C4-2B (cell line): Measurements from ENCODE around the gene PDE4B.
A peak's percentile ranks its signal among the peaks of the same experiment; 100 is the strongest.

ENCODE experiments used
- H3K27ac ChIP-seq: fragments of 450-650 bp; 2 replicates; pipeline ENCODE4 v1.5.1; 2017
- CTCF ChIP-seq: fragments of 450-650 bp; conservative IDR thresholded peaks from 2 replicates; pipeline ENCODE4 v1.5.1; 2017; ENCODE audit warnings: mild to moderate bottlenecking
- ZFX ChIP-seq: fragments of 450-650 bp; IDR thresholded peaks from 2 replicates; pipeline ENCODE4 v1.6.1; 2017

Gene PDE4B

GRCh38 chr1:66242646-66243547 is 450.2 kb downstream of the PDE4B start:
- no peak overlapping the region for H3K27ac ChIP-seq
- TF ChIP-seq ZFX (no peak), CTCF (peak; percentile 99)

GRCh38 chr1:66243548-66244130 is 450.9 kb downstream of the PDE4B start:
- no peak overlapping the region for H3K27ac ChIP-seq
- TF ChIP-seq ZFX (no peak), CTCF (no peak)

- no peak overlapping the region for H3K27ac ChIP-seq
- TF ChIP-seq CTCF (no peak), ZFX (no peak)
These were observed 451.7 kb downstream of the PDE4B start for GRCh38 chr1:66244429-66244828.

GRCh38 chr1:66245691-66246090 is 453.0 kb downstream of the PDE4B start:
- TF ChIP-seq ZFX (no peak), CTCF (no peak)
- H3K27ac ChIP-seq: no peak overlapping the region

- no peak for TF ChIP-seq CTCF
- no peak for TF ChIP-seq ZFX
- H3K27ac ChIP-seq: no peak overlapping the region
These were observed 453.9 kb downstream of the PDE4B start for GRCh38 chr1:66246351-66247269.

GRCh38 chr1:66247415-66248208 is 454.9 kb downstream of the PDE4B start:
- no peak for TF ChIP-seq CTCF
- TF ChIP-seq ZFX: no peak
- no peak overlapping the region for H3K27ac ChIP-seq
